GM06990 (cell line): ENCODE results near the gene SLAMF8.

Experiments used
- DNase-seq: peaks from one replicate; pipeline ENCODE4 v3.0.0-alpha.2; 2011; ENCODE audit not compliant: insufficient read length; ENCODE audit errors: extremely low read depth
- H3K27me3 ChIP-seq: replicated peaks from 2 replicates; pipeline ENCODE4 v1.6.0; 2011; ENCODE audit warnings: low read length; ENCODE audit not compliant: control insufficient read depth, insufficient read depth
- H3K36me3 ChIP-seq: 2 replicates; pipeline ENCODE4 v1.5.1; 2011; ENCODE audit warnings: low read length; ENCODE audit not compliant: control insufficient read depth, insufficient read depth
- H3K4me3 ChIP-seq: replicated peaks from 2 replicates; pipeline ENCODE4 v1.5.1; 2011; ENCODE audit warnings: low read depth, mild to moderate bottlenecking, control low read depth, low read length
- TF ChIP-seq, protein P1 (sequence below): IDR thresholded peaks from 2 replicates; pipeline ENCODE4 v1.5.1; 2011; ENCODE audit warnings: low read length, control low read depth, mild to moderate bottlenecking, inconsistent platforms; ENCODE audit not compliant: insufficient read depth, poor library complexity, severe bottlenecking

SLAMF8 gene

GRCh38 chr1:159869607-159870006 lies 42.9 kb downstream of the SLAMF8 start:
- no peaks in the 10 kb centered on the region; the same call in none of the 2 replicates for H3K27me3 ChIP-seq
- TF ChIP-seq, protein P1, sequence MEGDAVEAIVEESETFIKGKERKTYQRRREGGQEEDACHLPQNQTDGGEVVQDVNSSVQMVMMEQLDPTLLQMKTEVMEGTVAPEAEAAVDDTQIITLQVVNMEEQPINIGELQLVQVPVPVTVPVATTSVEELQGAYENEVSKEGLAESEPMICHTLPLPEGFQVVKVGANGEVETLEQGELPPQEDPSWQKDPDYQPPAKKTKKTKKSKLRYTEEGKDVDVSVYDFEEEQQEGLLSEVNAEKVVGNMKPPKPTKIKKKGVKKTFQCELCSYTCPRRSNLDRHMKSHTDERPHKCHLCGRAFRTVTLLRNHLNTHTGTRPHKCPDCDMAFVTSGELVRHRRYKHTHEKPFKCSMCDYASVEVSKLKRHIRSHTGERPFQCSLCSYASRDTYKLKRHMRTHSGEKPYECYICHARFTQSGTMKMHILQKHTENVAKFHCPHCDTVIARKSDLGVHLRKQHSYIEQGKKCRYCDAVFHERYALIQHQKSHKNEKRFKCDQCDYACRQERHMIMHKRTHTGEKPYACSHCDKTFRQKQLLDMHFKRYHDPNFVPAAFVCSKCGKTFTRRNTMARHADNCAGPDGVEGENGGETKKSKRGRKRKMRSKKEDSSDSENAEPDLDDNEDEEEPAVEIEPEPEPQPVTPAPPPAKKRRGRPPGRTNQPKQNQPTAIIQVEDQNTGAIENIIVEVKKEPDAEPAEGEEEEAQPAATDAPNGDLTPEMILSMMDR: no peak
- no peak for DNase-seq
- no peaks in the 10 kb centered on the region for H3K36me3 ChIP-seq
- no peak overlapping the region for H3K4me3 ChIP-seq

- TF ChIP-seq, protein P1: no peak
- no peak for DNase-seq
- Histone ChIP-seq H3K4me3 (no peak overlapping the region), H3K36me3 (no peaks in the 10 kb centered on the region), H3K27me3 (no peaks in the 10 kb centered on the region; the same call in none of the 2 replicates)
These were observed 44.0 kb downstream of the SLAMF8 start for GRCh38 chr1:159870704-159871103.

DNA sequence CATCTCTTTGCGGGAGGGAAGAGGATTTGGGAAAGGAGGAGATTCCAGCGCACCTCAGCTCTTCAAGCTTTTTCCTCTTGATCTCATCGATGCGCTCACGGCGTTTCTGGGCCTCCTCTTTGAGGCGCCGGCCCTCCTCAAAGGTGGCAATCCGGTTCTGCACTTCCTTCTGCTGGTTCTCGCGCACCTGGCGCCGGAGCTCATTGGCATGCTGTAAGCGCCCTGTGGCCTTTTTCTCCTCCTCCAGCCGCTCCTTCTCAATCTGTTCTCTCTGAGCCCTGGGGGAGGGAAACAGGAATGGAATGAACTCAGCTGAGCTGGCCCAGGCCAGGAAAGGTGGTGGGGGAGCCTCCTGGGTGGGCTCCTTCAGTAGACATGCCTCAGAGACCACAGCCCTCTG lies 46.2 kb downstream of the SLAMF8 start:
- Histone ChIP-seq H3K36me3 (no peaks in the 10 kb centered on the region), H3K4me3 (no peak overlapping the region), H3K27me3 (no peaks in the 10 kb centered on the region; the same call in 1 of the 2 replicates)
- DNase-seq: no peak
- TF ChIP-seq, protein P1: no peak

- TF ChIP-seq, protein P1: no peak
- Histone ChIP-seq H3K27me3 (no peaks in the 10 kb centered on the region; the same call in 1 of the 2 replicates), H3K36me3 (no peaks in the 10 kb centered on the region), H3K4me3 (no peak overlapping the region)
- DNase-seq: no peak
These were observed 47.0 kb downstream of the SLAMF8 start for GRCh38 chr1:159873530-159874143.

DNA sequence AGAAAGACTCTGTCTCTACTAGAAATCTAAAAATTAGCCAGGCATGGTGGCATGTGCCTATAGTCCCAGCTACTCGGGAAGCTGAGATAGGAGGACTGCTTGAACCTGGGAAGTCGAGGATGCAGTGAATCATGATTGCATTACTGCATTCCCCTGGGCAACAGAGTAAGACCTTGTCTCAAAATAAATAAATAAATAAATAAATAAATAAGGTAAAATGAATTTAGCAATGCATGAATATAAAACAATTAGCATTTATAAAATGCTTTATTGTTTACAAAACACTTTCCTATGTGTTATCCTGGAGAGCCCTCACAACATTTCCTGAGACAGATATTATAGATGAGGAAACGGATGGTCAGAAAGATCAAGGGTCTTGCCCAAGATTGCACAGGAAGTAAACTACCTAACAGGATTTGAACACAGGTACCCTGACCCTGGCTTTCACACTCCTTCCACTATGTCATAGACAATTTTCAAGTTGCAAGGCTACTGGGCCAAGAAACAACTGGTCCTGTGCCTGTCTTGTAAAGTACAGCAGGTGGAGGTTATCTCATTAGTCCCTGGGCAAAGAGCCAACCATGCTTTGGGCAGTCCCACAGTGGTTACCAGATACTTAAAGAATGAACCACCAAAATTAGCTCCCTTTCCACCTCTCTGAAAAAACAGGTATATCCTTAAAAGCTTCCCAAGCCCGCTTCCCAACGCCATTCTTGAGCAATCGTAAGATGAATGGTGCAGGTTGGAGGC lies 51.2 kb downstream of the SLAMF8 start:
- Histone ChIP-seq H3K27me3 (no peaks in the 10 kb centered on the region), H3K4me3 (no peak overlapping the region), H3K36me3 (no peaks in the 10 kb centered on the region)
- TF ChIP-seq, protein P1: no peak
- no peak for DNase-seq
